ENCODE results near the gene RFC3. TPM values are rescaled to one million over a fixed set of nuclear protein-coding genes. Genes with fewer than 3 reads are reported as not detected.

Gene RFC3
- total and polyA plus RNA-seq, 12 donors = 4.4 to 33.8 (median 16.6) TPM

DNA sequence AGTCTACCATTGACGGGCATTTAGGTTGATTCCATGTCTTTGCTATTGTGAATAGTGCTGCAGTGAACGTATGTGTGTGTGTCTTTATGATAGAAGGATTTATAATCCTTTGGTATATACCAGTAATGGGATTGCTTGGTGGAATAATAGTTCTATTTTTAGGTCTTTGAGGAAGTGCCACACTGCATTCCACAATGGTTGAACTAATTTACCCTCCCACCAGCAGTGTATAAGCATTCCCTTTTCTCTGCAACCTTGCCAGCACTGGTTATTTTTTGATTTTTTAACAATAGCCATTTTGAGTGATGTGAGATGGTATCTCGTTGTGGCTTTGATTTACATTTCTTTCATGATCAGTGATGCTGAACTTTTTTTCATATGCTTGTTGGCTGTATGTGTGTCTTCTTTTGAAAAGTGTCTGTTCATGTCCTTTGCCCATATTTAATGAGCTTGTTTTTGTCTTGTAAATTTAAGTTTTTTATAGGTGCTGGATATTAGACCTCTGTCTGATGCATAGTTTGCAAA, 37.5 kb downstream of the RFC3 start:
- TF ChIP-seq, protein P1, sequence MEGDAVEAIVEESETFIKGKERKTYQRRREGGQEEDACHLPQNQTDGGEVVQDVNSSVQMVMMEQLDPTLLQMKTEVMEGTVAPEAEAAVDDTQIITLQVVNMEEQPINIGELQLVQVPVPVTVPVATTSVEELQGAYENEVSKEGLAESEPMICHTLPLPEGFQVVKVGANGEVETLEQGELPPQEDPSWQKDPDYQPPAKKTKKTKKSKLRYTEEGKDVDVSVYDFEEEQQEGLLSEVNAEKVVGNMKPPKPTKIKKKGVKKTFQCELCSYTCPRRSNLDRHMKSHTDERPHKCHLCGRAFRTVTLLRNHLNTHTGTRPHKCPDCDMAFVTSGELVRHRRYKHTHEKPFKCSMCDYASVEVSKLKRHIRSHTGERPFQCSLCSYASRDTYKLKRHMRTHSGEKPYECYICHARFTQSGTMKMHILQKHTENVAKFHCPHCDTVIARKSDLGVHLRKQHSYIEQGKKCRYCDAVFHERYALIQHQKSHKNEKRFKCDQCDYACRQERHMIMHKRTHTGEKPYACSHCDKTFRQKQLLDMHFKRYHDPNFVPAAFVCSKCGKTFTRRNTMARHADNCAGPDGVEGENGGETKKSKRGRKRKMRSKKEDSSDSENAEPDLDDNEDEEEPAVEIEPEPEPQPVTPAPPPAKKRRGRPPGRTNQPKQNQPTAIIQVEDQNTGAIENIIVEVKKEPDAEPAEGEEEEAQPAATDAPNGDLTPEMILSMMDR (IDR thresholded peaks at IDR 0.05) = no peak
- TF ChIP-seq POLR2A (IDR thresholded peaks at IDR 0.05) = no peak
- intact Hi-C loops (cut with DNase I) = no loop called here
- no peaks in the 10 kb centered on the region for H3K36me3 ChIP-seq (replicated peaks in 1 of 2)
- H3K27ac ChIP-seq = no peak overlapping the region
- H3K4me3 ChIP-seq = no peak overlapping the region
- DNase-seq = no peak
- H3K9me3 ChIP-seq (replicated peaks in 1 of 3) = no peaks in the 10 kb centered on the region
- no peaks in the 10 kb centered on the region for H3K27me3 ChIP-seq
- H3K4me1 ChIP-seq (replicated peaks in 1 of 2) = no peaks in the 10 kb centered on the region
- 86 to 95% (median 94%) methylated on average over 3 of the region's 3 CpGs for WGBS, 4 donors

DNA sequence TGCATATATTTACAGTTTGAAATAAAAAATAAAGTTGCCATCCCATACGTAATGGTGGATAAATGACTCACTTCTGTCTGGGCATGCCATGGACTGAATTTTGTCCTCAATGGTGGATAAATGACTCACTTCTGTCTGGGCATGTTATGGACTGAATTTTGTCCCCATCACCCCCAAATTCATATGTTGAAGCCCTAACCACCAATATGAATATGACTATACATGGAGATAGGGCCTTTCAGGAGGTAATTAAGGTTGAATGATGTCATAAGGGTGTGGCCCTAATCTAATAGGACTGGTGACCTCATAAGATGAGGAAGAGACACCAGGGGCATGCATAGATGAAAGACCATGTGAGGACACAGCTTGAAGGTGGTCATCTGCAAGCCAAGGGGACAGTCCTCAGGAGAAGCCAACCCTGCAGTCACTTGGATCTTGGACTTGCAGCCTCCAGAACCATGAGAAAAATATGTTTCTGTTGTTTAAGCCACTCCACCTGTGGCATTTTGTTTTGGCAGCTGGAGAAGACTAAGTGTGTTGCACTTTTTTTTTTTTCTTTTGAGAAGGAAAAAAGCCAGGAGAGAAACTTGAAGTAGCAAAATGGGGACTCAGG, 41.8 kb downstream of the RFC3 start:
- Histone ChIP-seq H3K9me3 (replicated peaks in 1 of 3) (no peaks in the 10 kb centered on the region), H3K36me3 (replicated peaks in 1 of 2) (no peaks in the 10 kb centered on the region), H3K27ac (no peak overlapping the region), H3K27me3 (no peaks in the 10 kb centered on the region), H3K4me1 (replicated peaks in 1 of 2) (no peaks in the 10 kb centered on the region), H3K4me3 (no peak overlapping the region)
- TF ChIP-seq POLR2A (IDR thresholded peaks at IDR 0.05) = no peak
- TF ChIP-seq, protein P1 (IDR thresholded peaks at IDR 0.05) = no peak
- intact Hi-C loops (cut with DNase I) = no loop called here
- no peak for DNase-seq
- 94 to 100% (median 95%) methylated on average over 1 of the region's 1 CpG for WGBS, 4 donors

DNA sequence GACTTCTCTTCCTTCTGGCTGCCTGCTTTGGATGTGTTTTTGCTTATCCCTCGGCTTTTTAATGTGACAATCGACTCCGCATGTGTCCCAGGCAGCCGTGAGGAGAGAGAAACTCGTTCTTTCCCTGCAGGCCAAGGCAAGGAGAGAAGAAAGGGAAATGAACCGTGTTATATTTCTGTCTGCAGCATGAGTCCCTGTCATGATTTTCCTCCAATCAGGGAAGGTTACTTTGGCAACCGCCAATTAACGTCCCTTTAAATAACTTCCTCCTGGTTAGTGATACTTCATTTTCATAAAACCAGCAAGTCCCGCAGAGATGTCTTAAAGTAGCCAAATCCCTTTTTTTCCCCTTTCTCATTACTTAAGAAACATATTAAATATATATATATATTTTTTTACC, 42.6 kb downstream of the RFC3 start:
- intact Hi-C loops (cut with DNase I) = no loop called here
- WGBS, 4 donors = 92 to 97% (median 94%) methylated on average over 9 of the region's 9 CpGs
- H3K27ac ChIP-seq = no peak overlapping the region
- H3K9me3 ChIP-seq (replicated peaks in 1 of 3) = no peaks in the 10 kb centered on the region
- H3K36me3 ChIP-seq (replicated peaks in 1 of 2) = no peaks in the 10 kb centered on the region
- DNase-seq = no peak
- no peaks in the 10 kb centered on the region for H3K27me3 ChIP-seq
- no peaks in the 10 kb centered on the region for H3K4me1 ChIP-seq (replicated peaks in 1 of 2)
- TF ChIP-seq, protein P1 (IDR thresholded peaks at IDR 0.05) = no peak
- no peak for TF ChIP-seq POLR2A (IDR thresholded peaks at IDR 0.05)
- H3K4me3 ChIP-seq = no peak overlapping the region

DNA sequence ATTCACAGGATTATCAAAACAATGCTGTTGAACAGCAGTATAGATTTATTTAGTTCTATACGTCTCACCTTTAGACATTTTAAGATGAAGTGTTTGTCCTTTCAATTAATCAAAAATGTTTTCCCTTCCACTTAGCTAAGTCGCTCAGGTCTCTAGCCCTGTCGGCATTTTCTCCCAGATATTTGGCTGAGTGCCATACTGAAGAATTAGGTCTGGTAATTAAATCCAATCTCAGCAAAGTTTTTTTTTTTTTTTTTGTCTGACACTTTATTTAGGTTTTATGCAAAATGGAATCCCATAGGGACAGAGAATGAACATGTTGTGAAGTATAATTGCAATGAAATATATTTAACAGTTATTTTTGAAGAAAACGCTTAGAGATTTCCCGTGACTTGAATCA, 44.1 kb downstream of the RFC3 start:
- DNase-seq = no peak
- TF ChIP-seq POLR2A (IDR thresholded peaks at IDR 0.05) = no peak
- TF ChIP-seq, protein P1 (IDR thresholded peaks at IDR 0.05) = no peak
- no peaks in the 10 kb centered on the region for H3K27me3 ChIP-seq
- intact Hi-C loops (cut with DNase I) = no loop called here
- no peaks in the 10 kb centered on the region for H3K9me3 ChIP-seq (replicated peaks in 1 of 3)
- no peaks in the 10 kb centered on the region for H3K4me1 ChIP-seq (replicated peaks in 1 of 2)
- WGBS, 4 donors = 60 to 79% (median 71%) methylated on average over 5 of the region's 5 CpGs
- H3K36me3 ChIP-seq (replicated peaks in 1 of 2) = no peaks in the 10 kb centered on the region
- H3K4me3 ChIP-seq = no peak overlapping the region
- H3K27ac ChIP-seq = no peak overlapping the region

All from adrenal gland (tissue), 12 donors.